A673 (cell line): Measurements from ENCODE around the gene MYH2. TPM values are rescaled to one million over a fixed set of nuclear protein-coding genes. Genes with fewer than 3 reads are reported as not detected.

Source experiments
- BruUV-seq: library from RNA; stranded (reverse); fragments of 400-500 nt; replicated peaks from 2 replicates; lab custom pipeline; 2021; lab: Mats Ljungman, UMichigan
- CTCF ChIA-PET: fragments of 300-600 bp; sonication (Branson Sonifier 250); formaldehyde crosslinking; loops from one replicate; lab custom pipeline; 2022; ENCODE audit warnings: antibody characterized with exemption; lab: Charles Lee
- POLR2A ChIA-PET: fragments of 300-600 bp; sonication (Branson Sonifier 250); formaldehyde crosslinking; loops from one replicate; lab custom pipeline; 2022; ENCODE audit warnings: antibody characterized with exemption; ENCODE audit not compliant: low non-redundant PET; lab: Charles Lee
- DNase-seq: peaks from one replicate; pipeline ENCODE4 v3.0.0-alpha.2; 2015; ENCODE audit warnings: low spot score
- H3K27ac ChIP-seq: fragments of 200-600 bp; sonication (generic); 2 replicates; pipeline ENCODE4 v1.5.1; 2016; ENCODE audit warnings: mixed run types, low read depth, mild to moderate bottlenecking, mixed read lengths, antibody characterized with exemption, low read length; ENCODE audit not compliant: poor library complexity, severe bottlenecking
- H3K27me3 ChIP-seq: fragments of 200-600 bp; sonication (generic); replicated peaks from 2 replicates; pipeline ENCODE4 v1.6.1; 2017; ENCODE audit warnings: mixed run types, low read depth, mild to moderate bottlenecking, mixed read lengths, antibody characterized with exemption, low read length; ENCODE audit not compliant: insufficient read depth, poor library complexity
- H3K36me3 ChIP-seq: fragments of 200-600 bp; sonication (generic); 2 replicates; pipeline ENCODE4 v1.6.1; 2016; ENCODE audit warnings: mixed run types, mild to moderate bottlenecking, mixed read lengths, antibody characterized with exemption, low read length; ENCODE audit not compliant: insufficient read depth, poor library complexity, severe bottlenecking
- H3K4me1 ChIP-seq: fragments of 200-600 bp; sonication (generic); 2 replicates; pipeline ENCODE4 v1.6.1; 2017; ENCODE audit warnings: mixed run types, mild to moderate bottlenecking, mixed read lengths, antibody characterized with exemption, low read length; ENCODE audit not compliant: insufficient read depth, poor library complexity, severe bottlenecking
- H3K4me3 ChIP-seq: fragments of 200-600 bp; sonication (generic); 2 replicates; pipeline ENCODE4 v1.5.1; 2016; ENCODE audit warnings: low read depth, mixed run types, mild to moderate bottlenecking, mixed read lengths, low read length; ENCODE audit not compliant: poor library complexity, severe bottlenecking
- H3K9me3 ChIP-seq: fragments of 200-600 bp; sonication (generic); 2 replicates; pipeline ENCODE4 v1.6.1; 2016; ENCODE audit warnings: mixed run types, low read depth, mild to moderate bottlenecking, mixed read lengths, antibody characterized with exemption, low read length; ENCODE audit not compliant: poor library complexity, severe bottlenecking
- CTCF ChIP-seq: fragments of 300-800, 200-600 bp; sonication (generic); conservative IDR thresholded peaks from 2 replicates; pipeline ENCODE4 v1.5.1; 2017; ENCODE audit warnings: low read depth, mild to moderate bottlenecking, antibody characterized with exemption, low read length, moderate library complexity, mixed read lengths
- EZH2 ChIP-seq: fragments of 200-600 bp; sonication (generic); IDR thresholded peaks from 2 replicates; pipeline ENCODE4 v1.6.1; 2017; ENCODE audit warnings: borderline replicate concordance, low read depth, mild to moderate bottlenecking, mixed read lengths, antibody characterized with exemption, low read length; ENCODE audit not compliant: poor library complexity, severe bottlenecking
- intact Hi-C: fragments of 100-400 bp; cut with micrococcal nuclease; formaldehyde crosslinking; loops from one replicate; pipeline ENCODE4 v1.10.0; 2022; ENCODE audit not compliant: unreplicated experiment
- total RNA-seq: library from RNA; stranded (reverse); gene quantifications from 2 replicates; pipeline ENCODE4 v1.2.3, GENCODE V29; 2021

MYH2 gene
- total RNA-seq, 1 experiment from 2014 or later = 0.54 TPM

GRCh38 chr17:10574324-10574723, 24.9 kb upstream of the MYH2 start:
- no TSS peak for BruUV-seq
- Histone ChIP-seq H3K27me3 (peaks cover 8% of the 10 kb centered on the region), H3K36me3 (no peaks in the 10 kb centered on the region), H3K9me3 (no peaks in the 10 kb centered on the region), H3K4me3 (no peak overlapping the region), H3K27ac (no peak overlapping the region), H3K4me1 (no peaks in the 10 kb centered on the region)
- CTCF ChIA-PET = no interaction called here
- intact Hi-C loops = no loop called here
- no peak for DNase-seq
- TF ChIP-seq CTCF (no peak), EZH2 (no peak)
- POLR2A ChIA-PET = no interaction called here

GRCh38 chr17:10563991-10564660, 14.7 kb upstream of the MYH2 start:
- Histone ChIP-seq H3K9me3 (no peaks in the 10 kb centered on the region), H3K4me3 (no peak overlapping the region), H3K4me1 (no peaks in the 10 kb centered on the region), H3K27me3 (peaks cover 21% of the 10 kb centered on the region), H3K36me3 (no peaks in the 10 kb centered on the region), H3K27ac (no peak overlapping the region)
- BruUV-seq = no TSS peak
- no peak for DNase-seq
- TF ChIP-seq EZH2 (no peak), CTCF (no peak)
- CTCF ChIA-PET = no interaction called here
- intact Hi-C loops = no loop called here
- POLR2A ChIA-PET = no interaction called here

- ChIA-PET CTCF (interaction anchor here (1.2 kb wide), 1 partner anchor 57 kb away, joined by 3 read pairs; no protein-coding TSS in a partner anchor), POLR2A (no interaction called here)
- Histone ChIP-seq H3K4me1 (no peaks in the 10 kb centered on the region), H3K36me3 (no peaks in the 10 kb centered on the region), H3K27me3 (no peaks in the 10 kb centered on the region), H3K27ac (no peak overlapping the region), H3K9me3 (no peaks in the 10 kb centered on the region), H3K4me3 (no peak overlapping the region)
- intact Hi-C loops = no loop called here
- BruUV-seq = no TSS peak
- DNase-seq = peak; percentile 25
- TF ChIP-seq CTCF (no peak), EZH2 (no peak)
Observed at GRCh38 chr17:10558049-10558448, 8.6 kb upstream of the MYH2 start.
